Endodermal cell (in vitro differentiated cells): ENCODE measurements around the gene SH2D3C. TPM values are rescaled to one million over a fixed set of nuclear protein-coding genes. Genes with fewer than 3 reads are reported as not detected.

Source experiments
- DNase-seq: peaks from one replicate; pipeline ENCODE4 v3.0.0-alpha.2; 2017
- H3K27ac ChIP-seq: 2 replicates; pipeline ENCODE4 v1.5.1; 2013; ENCODE audit warnings: mild to moderate bottlenecking, low read depth, low read length, moderate library complexity
- H3K27me3 ChIP-seq: 2 replicates; pipeline ENCODE4 v1.6.1; 2013; ENCODE audit warnings: mild to moderate bottlenecking, low read length, moderate library complexity; ENCODE audit not compliant: insufficient read depth, control insufficient read depth, poor library complexity, severe bottlenecking
- H3K36me3 ChIP-seq: 2 replicates; pipeline ENCODE4 v1.7.0; 2013; ENCODE audit warnings: mild to moderate bottlenecking, low read length, moderate library complexity; ENCODE audit not compliant: control insufficient read depth, insufficient read depth
- H3K4me1 ChIP-seq: one replicate; pipeline ENCODE4 v1.7.0; 2013; ENCODE audit warnings: low read length; ENCODE audit not compliant: control insufficient read depth, insufficient read depth
- H3K4me3 ChIP-seq: 2 replicates; pipeline ENCODE4 v1.5.1; 2013; ENCODE audit warnings: mild to moderate bottlenecking, low read length, moderate library complexity
- H3K9ac ChIP-seq: 2 replicates; pipeline ENCODE4 v1.6.1; 2013; ENCODE audit warnings: mild to moderate bottlenecking, low read length, moderate library complexity; ENCODE audit not compliant: poor library complexity, severe bottlenecking; ENCODE audit errors: extremely low read depth
- H3K9me3 ChIP-seq: 2 replicates; pipeline ENCODE4 v1.6.1; 2013; ENCODE audit warnings: mild to moderate bottlenecking, low read length, moderate library complexity; ENCODE audit not compliant: control insufficient read depth
- H3K27ac Mint-ChIP-seq: 2 replicates; pipeline ENCODE4 v1.8.0; 2020; ENCODE audit warnings: mixed read lengths
- H3K27me3 Mint-ChIP-seq: 2 replicates; pipeline ENCODE4 v1.8.0; 2021; ENCODE audit warnings: mild to moderate bottlenecking, mixed read lengths; ENCODE audit not compliant: insufficient read depth
- H3K36me3 Mint-ChIP-seq: 2 replicates; pipeline ENCODE4 v1.8.0; 2020; ENCODE audit warnings: low read depth, mixed read lengths
- H3K4me1 Mint-ChIP-seq: 2 replicates; pipeline ENCODE4 v1.8.0; 2020; ENCODE audit warnings: mixed read lengths
- H3K4me3 Mint-ChIP-seq: 2 replicates; pipeline ENCODE4 v1.8.0; 2020; ENCODE audit warnings: mild to moderate bottlenecking, moderate library complexity, mixed read lengths
- H3K9me3 Mint-ChIP-seq: 2 replicates; pipeline ENCODE4 v1.8.0; 2020; ENCODE audit warnings: mild to moderate bottlenecking, mixed read lengths
- WGBS, 2 experiments: methylation state at CpG; one replicate each; pipeline versions ENCODE4 v1.1.5 to v1.1.7; 2013; ENCODE audit warnings: missing lambda C conversion rate in 2 of 2, mixed read lengths in 1 of 2; ENCODE audit not compliant: insufficient coverage in 1 of 2, insufficient read length in 1 of 2; 5-methylcytosine and 5-hydroxymethylcytosine counted together
- total RNA-seq, 2 donors: library from RNA; stranded (reverse); fragmentation: NEBNext Ultra II Directional in 1 of 2; extraction: Animal tissue kit (Norgen Biotek cat#: 25700) in 1 of 2; gene quantifications; 2 replicates in 1 of 2; 3 replicates in 1 of 2; pipeline ENCODE4 v1.2.1, GENCODE V29; 2021
- TF ChIP-seq, protein P1 (sequence below): fragments of 200-600 bp; sonication (generic); conservative IDR thresholded peaks from 2 replicates; pipeline ENCODE4 v1.5.0; 2021; ENCODE audit warnings: antibody characterized with exemption, mild to moderate bottlenecking

Gene SH2D3C
- total RNA-seq, 2 donors from 2014 or later, result 0.77 to 1.4 TPM

DNA sequence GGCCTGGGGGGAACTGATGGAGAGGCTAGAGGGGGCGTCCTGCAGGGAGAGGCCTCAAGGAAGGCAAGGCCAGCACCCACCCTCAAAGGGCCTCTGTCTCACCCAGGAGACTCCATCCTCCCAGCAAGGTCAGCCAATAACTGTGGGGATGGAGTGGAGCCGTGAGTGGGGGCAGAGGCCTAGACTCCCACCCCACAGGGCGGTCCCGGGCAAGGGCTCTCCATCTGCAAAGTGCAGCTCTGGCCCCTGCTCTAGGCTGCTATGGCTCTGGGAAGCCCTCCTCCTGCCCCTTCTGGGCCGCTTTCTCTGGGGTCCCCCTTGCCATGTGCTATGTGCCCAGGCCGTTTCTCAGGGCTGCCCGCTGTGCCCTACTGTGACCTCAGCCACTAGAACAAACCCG, 38.3 kb upstream of the SH2D3C start:
- Histone ChIP-seq H3K27me3 (no peaks in the 10 kb centered on the region), H3K4me3 (no peak overlapping the region), H3K27ac (no peak overlapping the region), H3K4me1 (no peaks in the 10 kb centered on the region), H3K9me3 (no peaks in the 10 kb centered on the region), H3K36me3 (peaks cover 16% of the 10 kb centered on the region), H3K9ac (no peak overlapping the region)
- Mint-ChIP-seq H3K4me3 (no peak overlapping the region), H3K27ac (no peak overlapping the region), H3K9me3 (no peaks in the 10 kb centered on the region), H3K27me3 (no peaks in the 10 kb centered on the region), H3K36me3 (peaks cover 24% of the 10 kb centered on the region), H3K4me1 (no peaks in the 10 kb centered on the region)
- peak; percentile 38 for DNase-seq
- TF ChIP-seq, protein P1, sequence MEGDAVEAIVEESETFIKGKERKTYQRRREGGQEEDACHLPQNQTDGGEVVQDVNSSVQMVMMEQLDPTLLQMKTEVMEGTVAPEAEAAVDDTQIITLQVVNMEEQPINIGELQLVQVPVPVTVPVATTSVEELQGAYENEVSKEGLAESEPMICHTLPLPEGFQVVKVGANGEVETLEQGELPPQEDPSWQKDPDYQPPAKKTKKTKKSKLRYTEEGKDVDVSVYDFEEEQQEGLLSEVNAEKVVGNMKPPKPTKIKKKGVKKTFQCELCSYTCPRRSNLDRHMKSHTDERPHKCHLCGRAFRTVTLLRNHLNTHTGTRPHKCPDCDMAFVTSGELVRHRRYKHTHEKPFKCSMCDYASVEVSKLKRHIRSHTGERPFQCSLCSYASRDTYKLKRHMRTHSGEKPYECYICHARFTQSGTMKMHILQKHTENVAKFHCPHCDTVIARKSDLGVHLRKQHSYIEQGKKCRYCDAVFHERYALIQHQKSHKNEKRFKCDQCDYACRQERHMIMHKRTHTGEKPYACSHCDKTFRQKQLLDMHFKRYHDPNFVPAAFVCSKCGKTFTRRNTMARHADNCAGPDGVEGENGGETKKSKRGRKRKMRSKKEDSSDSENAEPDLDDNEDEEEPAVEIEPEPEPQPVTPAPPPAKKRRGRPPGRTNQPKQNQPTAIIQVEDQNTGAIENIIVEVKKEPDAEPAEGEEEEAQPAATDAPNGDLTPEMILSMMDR, result no peak
- 90 to 95% methylated on average over 6 to 8 of the region's 8 CpGs for whole genome bisulfite sequencing, 2 experiments

DNA sequence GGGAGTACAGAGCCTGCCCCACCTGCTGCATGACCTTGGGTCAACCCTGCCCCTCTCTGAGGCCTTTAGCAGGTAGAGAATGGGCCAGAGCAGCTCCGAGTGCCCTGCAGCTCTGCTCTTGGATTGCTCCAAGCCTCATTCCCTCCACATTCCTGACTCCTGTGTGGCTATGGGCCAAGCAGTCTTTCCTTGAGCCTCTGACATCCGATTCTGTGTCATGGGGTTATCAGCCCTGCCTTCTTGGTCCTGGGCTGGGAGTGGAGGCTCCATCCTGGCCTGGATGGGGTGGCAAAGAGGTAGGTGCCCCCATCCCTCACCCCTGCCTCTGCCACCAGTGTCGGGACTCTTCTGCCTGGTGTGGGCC, 37.9 kb upstream of the SH2D3C start:
- Mint-ChIP-seq H3K4me1 (no peaks in the 10 kb centered on the region), H3K9me3 (no peaks in the 10 kb centered on the region), H3K27ac (no peak overlapping the region), H3K36me3 (peaks cover 26% of the 10 kb centered on the region), H3K4me3 (no peak overlapping the region), H3K27me3 (no peaks in the 10 kb centered on the region)
- TF ChIP-seq, protein P1, result no peak
- Histone ChIP-seq H3K27me3 (no peaks in the 10 kb centered on the region), H3K9me3 (no peaks in the 10 kb centered on the region), H3K36me3 (peaks cover 19% of the 10 kb centered on the region), H3K4me1 (no peaks in the 10 kb centered on the region), H3K27ac (no peak overlapping the region), H3K4me3 (no peak overlapping the region), H3K9ac (no peak overlapping the region)
- DNase-seq, result no peak
- WGBS, 2 experiments, result 93 to 100% methylated on average over 1 to 3 of the region's 3 CpGs

DNA sequence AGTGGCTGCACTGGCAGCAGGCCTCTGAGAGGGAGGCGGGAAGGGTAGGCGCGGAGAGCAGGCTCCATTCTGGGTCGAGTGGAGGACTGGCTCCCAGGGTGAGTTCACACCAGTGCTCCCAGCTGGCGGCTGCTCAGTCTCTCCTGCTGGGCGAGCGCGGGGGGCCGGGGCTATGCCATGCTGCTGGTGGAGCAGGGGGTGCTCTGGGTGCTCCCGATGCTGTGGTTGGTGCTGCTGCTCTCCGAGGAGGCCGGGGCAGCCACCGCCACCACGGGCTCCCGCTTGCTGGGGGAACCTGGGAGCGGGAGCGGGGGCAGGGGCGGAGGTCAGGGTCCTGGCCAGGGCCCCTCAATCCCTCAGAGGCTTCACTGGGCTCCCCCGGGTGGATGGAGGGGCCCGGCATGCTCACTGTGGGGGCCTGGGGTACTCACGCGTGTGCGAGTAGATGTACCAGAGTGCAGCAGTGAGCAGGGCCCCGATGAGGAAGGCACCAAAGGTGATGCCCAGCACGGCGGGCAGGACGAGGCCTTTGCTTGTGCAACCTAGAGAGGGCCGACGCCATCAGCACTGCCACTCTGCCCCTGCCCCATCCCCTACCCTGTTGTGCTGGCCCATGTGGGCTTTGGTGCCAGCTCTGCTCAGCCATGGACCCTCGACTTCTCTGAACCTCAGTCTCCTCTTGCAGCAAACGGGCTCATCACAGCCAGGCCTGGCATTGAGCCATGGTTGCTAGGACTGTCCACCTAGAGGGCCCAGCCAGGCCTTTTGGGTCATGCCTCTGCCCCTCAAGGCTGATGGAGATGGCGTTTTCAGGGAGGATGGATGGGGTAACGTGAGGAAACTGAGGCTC, 37.3 kb upstream of the SH2D3C start:
- Mint-ChIP-seq H3K36me3 (peaks cover 26% of the 10 kb centered on the region), H3K9me3 (no peaks in the 10 kb centered on the region)
- DNase-seq, result peak; percentile 37

More for the DNA sequence above, 37.3 kb upstream of the SH2D3C start:
- Mint-ChIP-seq H3K27me3 (no peaks in the 10 kb centered on the region), H3K4me3 (no peak overlapping the region), H3K27ac (peak overlapping the region; percentile 61), H3K4me1 (no peaks in the 10 kb centered on the region)
- Histone ChIP-seq H3K4me3 (no peak overlapping the region), H3K36me3 (peaks cover 19% of the 10 kb centered on the region), H3K27me3 (no peaks in the 10 kb centered on the region), H3K9me3 (no peaks in the 10 kb centered on the region), H3K27ac (no peak overlapping the region), H3K9ac (no peak overlapping the region), H3K4me1 (no peaks in the 10 kb centered on the region)
- 95% methylated on average over 17 to 33 of the region's 33 CpGs for WGBS, 2 experiments
- TF ChIP-seq, protein P1, result no peak
